GM19193 (cell line): ENCODE results near the gene CACNG6.

Experiments
- POLR2A ChIP-seq: IDR thresholded peaks from 4 replicates; pipeline ENCODE4 v1.6.1; 2011; ENCODE audit not compliant: insufficient read depth, insufficient read length; ENCODE audit errors: extremely low read depth

The CACNG6 gene

GRCh38 chr19:54045771-54046170 lies 54.3 kb downstream of the CACNG6 start:
- no peak for TF ChIP-seq POLR2A

- no peak for TF ChIP-seq POLR2A
Observed at GRCh38 chr19:54047616-54048015, 56.2 kb downstream of the CACNG6 start.
